Peyer's patch (tissue), 4 donors: ENCODE results near the gene TGFBR2. TPM values are rescaled to one million over a fixed set of nuclear protein-coding genes. Genes with fewer than 3 reads are reported as not detected.

Experiments
- DNase-seq, 3 donors: peaks; one replicate each; pipeline ENCODE4 v3.0.0-alpha.2; 2017 to 2019
- H3K27ac ChIP-seq, 4 donors: fragments of 200-600 bp; sonication (generic); one replicate each; pipeline ENCODE4 v1.5.1; 2016 to 2019
- H3K27me3 ChIP-seq, 2 donors: fragments of 200-600 bp; sonication (generic); one replicate each; pipeline ENCODE4 v1.5.1; 2019
- H3K36me3 ChIP-seq, 3 donors: fragments of 200-600 bp; sonication (generic); one replicate each; pipeline ENCODE4 v1.5.1; 2016 to 2019
- H3K4me1 ChIP-seq, 4 donors: fragments of 200-600 bp; sonication (generic); one replicate each; pipeline ENCODE4 v1.5.1; 2016 to 2019
- H3K4me3 ChIP-seq, 4 donors: fragments of 200-600 bp; sonication (generic); 1 replicate in 3 of 4; 2 replicates in 1 of 4; pipeline ENCODE4 v1.5.1; 2016 to 2019; ENCODE audit warnings: mild to moderate bottlenecking in 1 of 4
- H3K9me3 ChIP-seq, 4 donors: fragments of 200-600 bp; sonication (generic); one replicate each; pipeline ENCODE4 v1.5.1; 2016 to 2019; ENCODE audit warnings: mild to moderate bottlenecking in 1 of 4
- POLR2A ChIP-seq, 2 donors: fragments of 450-650 bp; IDR thresholded peaks; one replicate each; pipeline ENCODE4 v1.5.1; 2017; ENCODE audit warnings: antibody characterized with exemption in 2 of 2, mild to moderate bottlenecking in 2 of 2, moderate library complexity in 2 of 2
- total RNA-seq, 4 donors: library from RNA; depleted of rRNA; stranded (reverse); fragments of >200 nt; gene quantifications; one replicate each; pipeline ENCODE4 v1.1.0, GENCODE V29; 2016
- TF ChIP-seq, protein P1 (sequence below), 6 experiments: fragments of 450-650 bp in 4 of 6; fragments of 200-600 bp in 2 of 6; sonication (generic) in 1 of 6; IDR thresholded peaks; one replicate each; pipeline ENCODE4 v1.5.1; 2017 to 2019; ENCODE audit warnings: antibody characterized with exemption in 6 of 6, mild to moderate bottlenecking in 3 of 6, moderate library complexity in 1 of 6

TGFBR2 gene
- total RNA-seq, 4 donors from 2014 or later, result 51.8 to 127 (median 105) TPM

DNA sequence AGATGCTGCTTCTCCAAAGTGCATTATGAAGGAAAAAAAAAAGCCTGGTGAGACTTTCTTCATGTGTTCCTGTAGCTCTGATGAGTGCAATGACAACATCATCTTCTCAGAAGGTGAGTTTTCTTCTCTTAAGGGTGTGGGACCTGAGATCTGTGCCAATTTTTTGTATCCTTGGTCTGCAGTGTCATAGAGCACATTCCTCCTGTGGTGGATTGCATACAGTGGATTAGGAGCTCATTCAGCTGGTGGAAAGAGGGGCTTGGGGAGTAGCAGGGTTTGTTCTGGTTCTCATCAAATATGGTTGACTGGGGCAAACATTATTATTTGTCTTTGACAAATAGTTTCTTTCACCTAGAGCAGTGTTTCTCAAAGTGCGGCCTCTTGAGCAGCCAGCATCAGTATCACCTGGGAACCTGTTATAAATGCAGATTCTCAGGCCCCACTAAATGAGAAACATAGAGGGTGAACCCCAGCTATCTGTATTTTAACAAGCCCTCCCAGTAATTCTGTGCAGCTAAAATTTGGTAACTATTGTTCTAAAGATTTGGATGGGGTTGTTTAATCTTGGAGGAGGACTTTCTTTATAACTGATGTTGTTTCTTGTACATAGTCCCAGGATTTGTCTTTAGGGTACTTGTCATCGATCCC is 44.1 kb downstream of the TGFBR2 start:
- Histone ChIP-seq H3K4me1 (peaks cover 0 to 47% (median 37%) of the 10 kb centered on the region in 4 donors), H3K27ac (peak overlapping the region in 3 of 4 donors; percentile 45 to 70 (median 55)), H3K27me3 (no peaks in the 10 kb centered on the region), H3K4me3 (no peak overlapping the region), H3K9me3 (no peaks in the 10 kb centered on the region), H3K36me3 (peaks cover 0 to 92% (median 0%) of the 10 kb centered on the region in 3 donors)
- DNase-seq, result no peak
- TF ChIP-seq, protein P1, sequence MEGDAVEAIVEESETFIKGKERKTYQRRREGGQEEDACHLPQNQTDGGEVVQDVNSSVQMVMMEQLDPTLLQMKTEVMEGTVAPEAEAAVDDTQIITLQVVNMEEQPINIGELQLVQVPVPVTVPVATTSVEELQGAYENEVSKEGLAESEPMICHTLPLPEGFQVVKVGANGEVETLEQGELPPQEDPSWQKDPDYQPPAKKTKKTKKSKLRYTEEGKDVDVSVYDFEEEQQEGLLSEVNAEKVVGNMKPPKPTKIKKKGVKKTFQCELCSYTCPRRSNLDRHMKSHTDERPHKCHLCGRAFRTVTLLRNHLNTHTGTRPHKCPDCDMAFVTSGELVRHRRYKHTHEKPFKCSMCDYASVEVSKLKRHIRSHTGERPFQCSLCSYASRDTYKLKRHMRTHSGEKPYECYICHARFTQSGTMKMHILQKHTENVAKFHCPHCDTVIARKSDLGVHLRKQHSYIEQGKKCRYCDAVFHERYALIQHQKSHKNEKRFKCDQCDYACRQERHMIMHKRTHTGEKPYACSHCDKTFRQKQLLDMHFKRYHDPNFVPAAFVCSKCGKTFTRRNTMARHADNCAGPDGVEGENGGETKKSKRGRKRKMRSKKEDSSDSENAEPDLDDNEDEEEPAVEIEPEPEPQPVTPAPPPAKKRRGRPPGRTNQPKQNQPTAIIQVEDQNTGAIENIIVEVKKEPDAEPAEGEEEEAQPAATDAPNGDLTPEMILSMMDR (IDR thresholded peaks at IDR 0.05), result no peak
- TF ChIP-seq POLR2A (IDR thresholded peaks at IDR 0.05), result no peak

GRCh38 chr3:30654269-30654668 is 47.9 kb downstream of the TGFBR2 start:
- TF ChIP-seq, protein P1 (IDR thresholded peaks at IDR 0.05), result no peak
- no peak for TF ChIP-seq POLR2A (IDR thresholded peaks at IDR 0.05)
- Histone ChIP-seq H3K4me3 (no peak overlapping the region), H3K27ac (peak overlapping the region; percentile 68 to 82 (median 75)), H3K36me3 (peaks cover 0 to 69% (median 0%) of the 10 kb centered on the region in 3 donors), H3K4me1 (peaks cover 0 to 59% (median 39%) of the 10 kb centered on the region in 4 donors), H3K27me3 (no peaks in the 10 kb centered on the region), H3K9me3 (no peaks in the 10 kb centered on the region)
- no peak for DNase-seq

DNA sequence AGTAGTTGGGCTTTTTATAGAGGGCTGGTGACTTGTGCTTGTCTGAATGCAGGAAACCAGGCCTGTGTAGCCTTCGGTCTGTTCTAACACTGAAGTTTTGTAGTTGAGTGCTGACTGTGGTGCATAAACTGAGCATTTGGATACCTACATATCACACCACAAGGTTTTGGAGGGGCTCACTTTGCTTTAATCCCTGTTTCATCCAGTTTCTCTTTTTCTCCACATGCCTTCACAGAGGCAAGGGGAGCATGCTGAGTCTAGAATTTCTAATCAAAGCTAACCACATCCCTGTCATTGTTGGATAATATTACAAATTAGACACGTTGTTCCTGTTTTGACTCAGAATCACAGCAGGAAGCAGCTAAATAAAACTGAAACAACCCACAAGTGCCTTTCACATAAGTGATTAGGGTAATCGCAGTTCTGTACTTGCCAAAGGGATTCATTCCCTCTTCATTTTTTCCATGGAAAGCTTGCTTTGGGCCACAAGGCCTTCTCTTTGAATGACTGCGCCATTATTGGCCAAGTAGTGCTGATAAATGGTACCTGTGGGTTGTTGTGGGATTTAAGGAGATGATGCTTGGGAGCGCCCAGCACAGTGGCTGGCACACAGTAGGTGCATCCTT is 48.9 kb downstream of the TGFBR2 start:
- no peak for DNase-seq

DNA sequence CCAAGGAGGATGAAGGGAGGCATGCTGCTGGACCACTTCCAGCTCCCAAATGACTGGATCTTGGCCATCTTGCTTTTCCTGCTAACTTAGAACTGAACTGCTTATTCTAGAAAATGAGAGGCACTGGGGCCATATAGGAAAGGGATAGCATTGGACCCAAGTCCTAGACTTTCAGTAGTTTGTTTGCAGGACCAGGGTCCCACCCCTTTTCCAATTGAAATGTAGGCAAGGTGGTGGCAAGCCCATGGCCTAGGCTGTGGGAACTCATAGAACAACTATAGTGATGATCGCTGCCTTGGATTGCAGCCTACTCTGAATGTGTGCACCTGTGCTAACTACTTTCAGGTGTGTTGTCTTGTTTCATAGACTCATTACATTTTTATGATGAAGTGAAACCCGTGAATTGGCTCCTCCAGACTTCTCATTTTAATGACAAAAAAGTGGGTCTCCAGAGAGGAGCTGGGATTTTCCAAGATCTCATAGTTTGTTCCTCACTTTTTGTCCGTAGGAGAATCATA is 50.3 kb downstream of the TGFBR2 start:
- peak overlapping the region; percentile 62 to 82 (median 75) for H3K27ac ChIP-seq

More for the DNA sequence above, 48.9 kb downstream of the TGFBR2 start:
- H3K4me1 ChIP-seq, result peaks cover 0 to 55% (median 40%) of the 10 kb centered on the region in 4 donors
- H3K4me3 ChIP-seq, result no peak overlapping the region
- H3K27ac ChIP-seq, result peak overlapping the region; percentile 68 to 82 (median 75)
- no peaks in the 10 kb centered on the region for H3K9me3 ChIP-seq
- H3K36me3 ChIP-seq, result peaks cover 0 to 64% (median 0%) of the 10 kb centered on the region in 3 donors
- H3K27me3 ChIP-seq, result no peaks in the 10 kb centered on the region
- peak in 1 of 2 donors; percentile 11 for TF ChIP-seq POLR2A (IDR thresholded peaks at IDR 0.05)
- TF ChIP-seq, protein P1 (IDR thresholded peaks at IDR 0.05), result no peak

DNA sequence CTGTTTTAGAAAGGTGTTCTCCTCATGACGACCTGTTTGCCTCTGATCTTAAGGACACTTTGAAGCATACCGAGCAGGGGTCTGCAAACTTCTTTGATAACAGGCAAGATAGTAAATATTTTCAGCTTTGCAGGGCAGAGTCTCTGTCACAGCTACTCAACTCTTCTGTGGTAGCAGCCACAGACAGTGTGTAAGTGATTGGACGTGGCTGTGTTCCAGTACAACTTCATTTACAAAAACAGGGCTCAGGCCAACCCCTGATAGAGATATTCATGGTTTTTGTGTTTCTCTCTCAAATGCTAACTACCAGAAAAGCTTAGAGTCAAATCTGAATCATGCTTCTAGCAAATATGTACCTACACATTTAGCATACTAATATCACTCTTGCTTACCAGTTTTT is 51.5 kb downstream of the TGFBR2 start:
- H3K4me1 ChIP-seq, result peaks cover 0 to 60% (median 42%) of the 10 kb centered on the region in 4 donors
- H3K9me3 ChIP-seq, result no peaks in the 10 kb centered on the region
- no peaks in the 10 kb centered on the region for H3K27me3 ChIP-seq
- TF ChIP-seq, protein P1 (IDR thresholded peaks at IDR 0.05), result no peak
- no peak for TF ChIP-seq POLR2A (IDR thresholded peaks at IDR 0.05)
- peak overlapping the region; percentile 62 to 82 (median 75) for H3K27ac ChIP-seq
- no peak overlapping the region for H3K4me3 ChIP-seq
- DNase-seq, result no peak
- H3K36me3 ChIP-seq, result peaks cover 0 to 47% (median 0%) of the 10 kb centered on the region in 3 donors

More for the DNA sequence above, 50.3 kb downstream of the TGFBR2 start:
- TF ChIP-seq, protein P1 (IDR thresholded peaks at IDR 0.05), result no peak
- no peak for TF ChIP-seq POLR2A (IDR thresholded peaks at IDR 0.05)
- Histone ChIP-seq H3K4me1 (peaks cover 0 to 60% (median 42%) of the 10 kb centered on the region in 4 donors), H3K27me3 (no peaks in the 10 kb centered on the region), H3K9me3 (no peaks in the 10 kb centered on the region), H3K36me3 (peaks cover 0 to 50% (median 0%) of the 10 kb centered on the region in 3 donors), H3K4me3 (no peak overlapping the region)
- DNase-seq, result no peak
